Dermis lymphatic vessel endothelial cell (primary cell): ENCODE measurements around the gene IGFLR1. TPM values are rescaled to one million over a fixed set of nuclear protein-coding genes. Genes with fewer than 3 reads are reported as not detected.

Experiments
- total RNA-seq: library from RNA; depleted of rRNA; stranded (reverse); fragments of >200 nt; gene quantifications from 2 replicates; pipeline ENCODE4 v1.2.1, GENCODE V29; 2014

IGFLR1 gene, protein sequence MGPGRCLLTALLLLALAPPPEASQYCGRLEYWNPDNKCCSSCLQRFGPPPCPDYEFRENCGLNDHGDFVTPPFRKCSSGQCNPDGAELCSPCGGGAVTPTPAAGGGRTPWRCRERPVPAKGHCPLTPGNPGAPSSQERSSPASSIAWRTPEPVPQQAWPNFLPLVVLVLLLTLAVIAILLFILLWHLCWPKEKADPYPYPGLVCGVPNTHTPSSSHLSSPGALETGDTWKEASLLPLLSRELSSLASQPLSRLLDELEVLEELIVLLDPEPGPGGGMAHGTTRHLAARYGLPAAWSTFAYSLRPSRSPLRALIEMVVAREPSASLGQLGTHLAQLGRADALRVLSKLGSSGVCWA
- total RNA-seq, result 0.34 and 0.65 TPM in 2 replicates

DNA sequence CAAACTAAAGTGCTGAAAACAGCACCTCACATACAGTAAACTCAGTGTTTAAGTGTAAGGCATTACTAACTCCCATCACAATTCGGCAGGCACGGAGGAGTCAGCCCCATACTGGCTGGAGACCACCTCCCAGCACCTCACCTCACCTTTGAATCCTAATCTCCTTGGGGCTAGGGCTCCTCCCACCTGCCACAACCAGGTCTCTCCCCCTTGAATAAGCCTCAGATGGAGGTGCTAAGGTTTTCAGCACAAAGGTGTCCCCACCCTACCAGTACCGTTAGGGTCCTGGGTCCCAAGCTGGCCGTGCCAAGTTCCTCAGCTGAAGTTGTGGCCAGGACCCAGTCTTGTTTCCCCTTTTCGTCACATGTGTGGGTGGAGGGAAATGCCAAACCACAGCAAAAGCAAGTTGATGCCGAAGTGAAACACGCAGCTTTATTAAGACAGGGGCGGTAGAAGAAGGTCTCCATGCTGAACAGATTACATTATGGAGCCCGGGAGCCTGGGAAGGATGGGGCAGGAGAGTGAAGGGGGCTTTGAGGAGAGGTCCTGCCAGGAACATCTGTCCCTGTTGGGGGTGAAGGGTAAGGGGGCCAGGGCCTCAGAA is at the start of gene IGFLR1:
Gene IGFLR1, minus strand, starts transcription at position 332 of the 604 bp plus-strand sequence. CDS start 1,272 bp downstream, outside the sequence.

DNA sequence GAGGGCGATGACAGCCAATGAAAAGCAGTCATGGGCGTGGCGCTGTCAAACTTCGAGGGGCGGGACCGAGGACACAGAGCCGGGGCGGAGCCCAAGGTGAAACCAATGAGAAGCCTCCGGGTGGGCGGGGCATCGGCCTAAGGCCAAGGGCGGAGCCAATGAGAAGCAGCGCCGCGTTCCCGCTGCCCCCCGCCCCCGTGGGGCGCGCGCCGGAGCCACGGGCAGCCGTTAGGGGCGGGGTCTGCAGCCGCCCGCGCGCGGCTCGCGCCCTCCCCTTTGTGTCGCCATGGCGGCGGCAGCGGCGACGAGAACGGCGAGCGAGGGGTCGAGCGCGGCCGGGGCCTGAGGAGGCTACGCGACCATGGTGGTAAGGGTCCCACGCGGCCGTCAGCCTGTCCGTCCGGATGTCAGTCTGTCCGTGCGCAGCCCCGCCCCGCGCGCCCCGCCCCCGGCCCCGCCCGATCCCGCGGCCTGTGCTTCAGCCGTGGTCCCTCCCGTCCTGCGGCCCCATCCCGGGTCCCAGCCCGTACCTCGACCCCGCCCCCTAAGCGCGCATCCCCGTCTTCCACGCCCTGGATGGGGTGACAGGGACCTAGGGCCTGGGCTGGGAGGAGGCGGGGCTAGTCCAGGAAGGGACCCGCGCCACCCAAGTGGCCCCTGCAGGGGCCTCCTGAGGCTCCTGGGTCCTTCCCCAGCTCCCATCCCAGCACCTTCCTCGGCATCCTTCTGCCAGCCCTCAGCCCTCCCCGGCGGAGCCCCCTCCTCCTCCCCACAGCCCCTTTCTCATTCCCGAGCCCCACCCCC is 33.2 kb upstream of the IGFLR1 start, which contains the start of gene ARHGAP33:
Gene ARHGAP33, plus strand, starts transcription at position 267 of the 804 bp plus-strand sequence. Its CDS starts 95 bp downstream, at position 362.

DNA sequence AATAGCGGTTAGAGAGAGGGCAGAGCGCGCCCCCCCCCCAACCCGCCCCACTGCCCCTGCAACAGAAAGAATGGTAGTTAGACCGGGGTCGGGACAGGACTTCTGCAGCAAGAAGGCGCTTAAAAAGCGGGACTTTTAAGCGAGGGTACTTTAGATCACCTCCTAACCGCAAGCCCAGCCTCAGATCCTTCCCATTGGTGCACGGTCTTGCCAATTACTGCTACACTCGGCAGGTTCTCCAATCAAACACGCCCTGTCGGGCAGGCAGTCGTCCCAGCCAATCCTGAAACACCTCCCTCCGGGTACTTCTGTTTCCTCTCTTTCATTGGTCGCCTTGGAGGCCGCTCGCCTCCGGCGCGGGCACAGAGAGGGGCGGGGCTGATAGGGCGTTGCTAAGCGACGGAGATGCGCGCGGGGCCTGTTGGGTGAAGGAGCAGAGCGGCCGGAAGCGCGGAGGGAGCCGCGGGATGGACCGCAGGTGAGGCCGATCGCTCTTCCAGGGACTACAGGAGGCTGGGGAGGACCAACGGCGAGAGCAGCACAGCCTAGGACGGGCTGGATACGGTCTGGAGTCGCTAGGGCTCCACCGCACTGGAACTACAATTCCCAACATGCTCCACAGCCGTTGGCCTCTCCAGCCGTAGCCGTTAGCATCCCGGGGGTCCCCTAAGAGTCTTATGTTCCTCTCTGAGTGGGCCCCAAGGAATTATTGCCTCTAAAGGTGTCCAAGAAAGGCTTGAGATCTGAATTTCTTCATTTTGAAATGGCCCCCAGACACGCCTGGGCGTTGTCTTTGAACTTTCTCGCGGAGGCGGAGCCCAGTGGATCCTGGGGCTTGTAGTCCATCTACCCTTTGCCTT is 15.7 kb upstream of the IGFLR1 start, which contains the start of gene PROSER3:
Gene PROSER3, plus strand, starts transcription at position 428 of the 860 bp plus-strand sequence. Its CDS starts 40 bp downstream, at position 468.

DNA sequence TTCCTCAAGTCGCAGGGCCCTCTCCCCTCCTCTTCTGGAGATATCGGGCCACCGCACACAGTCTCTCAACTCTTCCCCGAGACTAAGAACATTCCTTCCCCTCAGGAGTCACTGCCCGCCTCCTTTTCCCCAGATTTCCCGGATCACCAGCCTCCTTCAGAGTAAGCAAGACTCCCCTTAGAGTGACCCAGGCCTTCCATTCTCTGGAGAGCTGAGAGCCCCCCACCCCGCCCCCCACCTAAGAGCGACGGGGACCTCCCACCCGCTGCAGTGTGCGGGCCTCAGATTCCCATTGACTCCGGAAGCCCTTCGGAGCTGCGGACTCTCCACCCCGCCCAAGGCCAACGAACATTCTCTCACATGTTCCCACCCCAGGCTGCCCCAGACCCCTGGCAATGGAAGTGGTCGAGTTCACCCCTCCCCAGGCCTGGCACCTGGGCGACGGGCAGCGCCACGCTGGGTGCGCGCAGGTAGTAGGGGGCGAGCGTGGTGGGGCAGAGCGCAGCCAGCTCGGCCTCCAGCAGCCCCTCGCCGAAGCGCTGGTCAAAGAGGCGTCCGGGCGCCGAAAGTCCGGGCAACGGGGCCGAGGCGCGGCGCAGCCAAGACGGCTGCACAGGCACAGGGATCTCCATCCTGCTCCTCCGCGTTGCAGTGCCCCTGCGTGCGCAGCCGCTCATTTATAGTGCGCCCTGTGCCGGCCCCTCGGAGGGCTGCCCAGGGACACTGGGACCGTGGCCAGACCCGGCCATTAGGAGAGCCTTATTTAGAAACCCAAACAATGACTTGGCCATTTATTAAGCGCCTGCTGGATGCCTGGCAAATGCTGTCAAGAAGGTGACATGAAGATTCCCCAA is 14.4 kb upstream of the IGFLR1 start, which contains the start of gene HSPB6:
Gene HSPB6, minus strand, starts transcription at position 653 of the 854 bp plus-strand sequence. Its CDS starts 21 bp downstream, at position 632.

DNA sequence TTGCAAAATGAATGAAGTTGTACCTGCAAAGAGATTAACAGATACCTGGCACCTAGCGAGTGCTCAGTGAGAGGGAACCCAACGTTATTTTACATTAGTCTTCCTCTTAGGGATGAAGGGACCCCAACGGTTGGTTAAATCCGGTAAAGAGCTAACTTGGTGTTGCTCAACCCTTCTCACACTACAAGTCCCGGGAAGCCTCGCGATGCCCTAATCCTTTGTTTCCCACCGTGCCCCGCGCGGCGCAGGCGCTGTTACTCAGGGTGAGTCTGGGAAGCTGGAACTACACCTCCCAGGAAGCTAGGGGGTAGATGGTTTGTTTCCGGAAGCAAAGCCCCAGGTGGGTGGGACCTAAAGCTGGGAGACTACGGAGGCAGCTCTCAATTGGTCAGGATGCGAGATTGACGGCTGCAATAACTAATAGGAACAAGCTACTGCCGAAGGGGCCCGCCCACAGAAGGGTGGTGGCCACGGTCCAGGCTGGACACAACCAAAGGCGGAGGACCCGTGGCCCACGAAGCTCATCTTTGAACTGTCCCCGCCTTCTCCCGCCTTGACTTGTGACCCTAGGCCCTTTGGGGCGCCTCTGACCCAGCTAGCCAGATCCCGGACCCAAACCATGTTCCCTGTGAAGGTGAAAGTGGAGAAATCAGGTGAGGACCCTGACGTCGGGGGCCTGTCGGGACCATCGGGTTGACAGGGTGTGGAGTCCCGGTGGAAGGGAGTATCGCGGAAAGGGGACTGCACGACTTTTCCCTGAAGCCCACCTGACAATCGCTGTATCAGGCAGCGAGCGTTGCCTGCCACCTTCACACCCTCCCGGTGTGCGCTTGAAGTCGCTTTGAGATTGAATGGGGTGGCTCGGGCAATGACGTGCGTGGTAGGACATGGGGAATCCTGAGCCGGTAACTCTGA is 6.1 kb upstream of the IGFLR1 start, which contains the start of gene LIN37:
Gene LIN37, plus strand, starts transcription at position 471 of the 915 bp plus-strand sequence. Its CDS starts 149 bp downstream, at position 620.

DNA sequence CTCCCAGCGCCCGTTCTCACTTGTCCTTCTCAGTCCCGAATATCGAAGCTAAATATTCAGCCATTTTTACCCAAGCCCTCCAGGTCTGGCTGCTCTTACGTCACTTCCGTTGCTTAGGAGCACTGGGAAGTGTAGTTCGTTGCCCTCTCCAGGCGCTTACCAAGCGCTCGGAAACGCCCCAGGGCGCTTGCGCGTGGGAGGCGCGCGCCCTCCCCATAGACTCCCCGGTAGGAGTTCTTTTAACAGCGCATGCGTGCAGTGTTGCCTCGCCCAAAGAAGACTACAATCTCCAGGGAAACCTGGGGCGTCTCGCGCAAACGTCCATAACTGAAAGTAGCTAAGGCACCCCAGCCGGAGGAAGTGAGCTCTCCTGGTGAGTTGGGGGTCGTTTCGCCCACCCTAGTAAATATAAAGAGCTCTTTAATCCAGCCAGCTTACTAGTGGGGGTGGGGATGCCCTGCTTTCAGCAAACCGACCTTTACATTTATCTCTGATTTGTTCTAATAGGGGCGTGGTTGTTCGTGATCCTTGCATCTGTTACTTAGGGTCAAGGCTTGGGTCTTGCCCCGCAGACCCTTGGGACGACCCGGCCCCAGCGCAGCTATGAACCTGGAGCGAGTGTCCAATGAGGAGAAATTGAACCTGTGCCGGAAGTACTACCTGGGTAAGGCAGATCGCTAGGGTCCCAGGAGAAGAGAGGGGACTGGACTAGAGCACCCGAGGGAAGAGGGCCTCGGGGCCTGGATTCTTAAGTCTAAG is 3.3 kb upstream of the IGFLR1 start, which contains the start of the genes PSENEN and U2AF1L4:
Gene PSENEN, plus strand, starts transcription at position 324 of the 759 bp plus-strand sequence. Its CDS starts 280 bp downstream, at position 604.
Gene U2AF1L4, minus strand, starts transcription at position 91 of the 759 bp plus-strand sequence. Its CDS starts 27 bp downstream, at position 64.

DNA sequence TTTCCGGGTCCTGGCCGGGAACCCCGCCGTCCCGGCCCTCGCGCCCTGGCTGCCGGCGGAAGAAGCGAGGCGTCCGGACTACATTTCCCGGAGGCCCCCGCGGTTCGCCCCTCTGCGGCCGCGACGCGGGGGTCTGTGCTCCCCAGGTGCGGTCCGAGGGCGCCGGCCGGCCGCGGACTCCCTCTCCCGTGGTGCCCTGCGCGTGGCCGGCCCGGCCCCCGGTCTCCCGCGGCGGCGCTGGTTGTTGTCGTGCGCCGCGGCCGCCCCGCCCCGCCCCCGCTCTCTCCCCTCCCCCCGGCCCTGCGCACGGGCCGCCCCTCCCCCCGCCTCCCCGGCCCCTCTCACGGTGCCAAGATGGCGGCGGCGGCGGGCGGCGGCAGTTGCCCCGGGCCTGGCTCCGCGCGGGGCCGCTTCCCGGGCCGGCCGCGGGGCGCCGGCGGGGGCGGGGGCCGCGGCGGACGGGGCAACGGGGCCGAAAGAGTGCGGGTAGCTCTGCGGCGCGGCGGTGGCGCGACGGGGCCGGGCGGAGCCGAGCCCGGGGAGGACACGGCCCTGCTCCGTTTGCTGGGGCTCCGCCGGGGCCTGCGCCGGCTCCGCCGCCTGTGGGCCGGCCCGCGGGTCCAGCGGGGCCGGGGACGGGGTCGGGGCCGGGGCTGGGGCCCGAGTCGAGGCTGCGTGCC is 24.4 kb downstream of the IGFLR1 start, which contains the start of gene KMT2B:
Gene KMT2B, plus strand, starts transcription at position 339 of the 680 bp plus-strand sequence. Its CDS starts 16 bp downstream, at position 355.

DNA sequence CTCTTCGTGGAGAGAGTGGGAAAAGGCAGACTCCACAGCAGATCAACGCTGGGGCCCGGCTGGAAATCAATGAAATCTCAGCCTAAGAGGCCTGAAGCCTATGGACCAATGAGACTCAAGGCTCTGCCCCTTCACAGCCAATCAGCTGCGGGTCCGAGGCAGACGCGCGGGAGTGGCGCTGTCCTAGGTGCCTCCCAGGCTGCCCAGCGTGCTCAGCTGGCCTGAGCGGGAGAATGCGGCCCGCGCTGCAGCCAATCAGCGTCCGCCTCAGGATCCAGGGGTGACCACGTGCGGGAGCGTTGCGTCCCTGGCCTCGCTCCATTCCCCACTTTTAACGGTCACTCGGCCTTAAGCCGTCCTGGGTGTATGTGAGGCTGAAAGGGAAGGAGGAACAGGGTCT is 38.0 kb downstream of the IGFLR1 start, which contains the start of gene ZBTB32:
Gene ZBTB32, plus strand, starts transcription at position 341 of the 400 bp plus-strand sequence. CDS start 10,069 bp downstream, outside the sequence.

Other genes starting within 250 kb of the IGFLR1 start
- not detected in 2 replicates for gene DMKN, start 228.8 kb downstream of the IGFLR1 start, total RNA-seq
- gene SBSN, start 214.1 kb downstream of the IGFLR1 start, total RNA-seq, result not detected in 2 replicates
- 0.09 TPM in 1 of 2 replicates, not detected in the other for gene GAPDHS, start 209.0 kb downstream of the IGFLR1 start, total RNA-seq
- 48.7 and 50.9 TPM in 2 replicates for gene TMEM147, start 196.8 kb downstream of the IGFLR1 start, total RNA-seq
- not detected in 2 replicates for gene ATP4A, start 178.8 kb downstream of the IGFLR1 start, total RNA-seq
- gene PMIS2, start 156.3 kb downstream of the IGFLR1 start, total RNA-seq, result not detected in 2 replicates
- 3.3 and 3.5 TPM in 2 replicates for gene HAUS5, start 129.7 kb downstream of the IGFLR1 start, total RNA-seq
- 26.0 and 28.3 TPM in 2 replicates for gene RBM42, start 113.4 kb downstream of the IGFLR1 start, total RNA-seq
- gene ETV2, start 100.7 kb downstream of the IGFLR1 start, total RNA-seq, result 0.17 and 0.87 TPM in 2 replicates
- gene COX6B1, start 94.1 kb downstream of the IGFLR1 start, total RNA-seq, result 292 and 462 TPM in 2 replicates
- gene UPK1A, start 75.9 kb downstream of the IGFLR1 start, total RNA-seq, result not detected in 2 replicates
- gene ZBTB32, start 37.9 kb downstream of the IGFLR1 start, total RNA-seq, result not detected in 2 replicates
- 4.2 and 4.3 TPM in 2 replicates for gene KMT2B, start 24.4 kb downstream of the IGFLR1 start, total RNA-seq
- 2.8 and 3.8 TPM in 2 replicates for gene U2AF1L4, start 3.0 kb upstream of the IGFLR1 start, total RNA-seq
- gene PSENEN, start 3.2 kb upstream of the IGFLR1 start, total RNA-seq, result 17.0 and 19.9 TPM in 2 replicates
- 4.0 and 4.3 TPM in 2 replicates for gene LIN37, start 6.1 kb upstream of the IGFLR1 start, total RNA-seq
- 0.09 and 0.11 TPM in 2 replicates for gene HSPB6, start 14.6 kb upstream of the IGFLR1 start, total RNA-seq
- 0.95 and 1.1 TPM in 2 replicates for gene PROSER3, start 15.7 kb upstream of the IGFLR1 start, total RNA-seq
- 0.95 and 1.4 TPM in 2 replicates for gene ARHGAP33, start 33.1 kb upstream of the IGFLR1 start, total RNA-seq
- not detected in 2 replicates for gene PRODH2, start 70.4 kb upstream of the IGFLR1 start, total RNA-seq
- not detected in 2 replicates for gene NPHS1, start 110.1 kb upstream of the IGFLR1 start, total RNA-seq
- not detected in 2 replicates for gene KIRREL2, start 114.5 kb upstream of the IGFLR1 start, total RNA-seq
- gene APLP1, start 126.1 kb upstream of the IGFLR1 start, total RNA-seq, result 0.98 and 1.8 TPM in 2 replicates
- 2.9 and 3.1 TPM in 2 replicates for gene NFKBID, start 158.1 kb upstream of the IGFLR1 start, total RNA-seq
- gene HCST, start 160.1 kb upstream of the IGFLR1 start, total RNA-seq, result 0.17 and 0.54 TPM in 2 replicates
- gene TYROBP, start 165.8 kb upstream of the IGFLR1 start, total RNA-seq, result not detected in 2 replicates
- 1.2 and 1.7 TPM in 2 replicates for gene LRFN3, start 193.9 kb upstream of the IGFLR1 start, total RNA-seq